NCI-H187 treated with DMSO at 0.1 percent for 48 hours (cell line): ENCODE measurements around the gene PAN2.
A peak's percentile ranks its signal among the peaks of the same experiment; 100 is the strongest.
"Not testable (repeated sequence)": the region's sequence is repeated elsewhere in the genome, so short reads cannot be mapped to it uniquely, and the experiment has no call there.

ENCODE experiments used
- DNase-seq: peaks from one replicate; lab custom pipeline; 2025; lab: John Stamatoyannopoulos, UW

PAN2 gene

DNA sequence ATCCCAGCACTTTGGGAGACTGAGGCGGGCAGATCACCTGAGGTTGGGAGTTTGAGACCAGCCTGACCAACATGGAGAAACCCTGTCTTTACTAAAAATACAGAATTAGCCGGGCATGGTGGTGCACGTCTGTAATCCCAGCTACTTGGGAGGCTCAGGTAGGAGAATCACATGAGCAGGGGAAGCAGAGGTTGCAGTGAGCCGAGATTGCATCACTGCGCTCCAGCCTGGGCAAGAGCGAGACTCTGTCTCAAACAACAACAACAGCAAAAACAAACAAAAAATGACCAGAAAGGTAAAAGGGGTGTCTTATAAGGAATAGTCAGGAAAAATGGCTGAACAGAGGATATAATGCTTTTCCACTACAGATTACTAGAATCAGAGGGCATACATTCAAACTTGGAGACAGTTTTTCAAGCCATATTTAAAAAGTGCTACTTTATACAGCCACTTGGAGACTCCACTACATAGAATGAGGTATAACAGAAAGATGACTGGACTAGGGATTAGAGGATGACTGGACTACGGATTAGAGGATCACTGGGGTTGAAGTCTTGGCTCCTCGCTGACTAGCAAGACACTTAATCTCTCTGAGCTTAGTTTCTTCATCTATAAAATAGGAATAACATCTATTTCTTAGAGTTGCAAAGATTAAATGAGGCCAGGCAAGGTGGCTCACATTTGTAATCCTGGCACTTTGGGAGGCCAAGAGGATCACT lies 28.8 kb downstream of the PAN2 start:
- no peak for DNase-seq

- DNase-seq = no peak
These were observed 29.5 kb downstream of the PAN2 start for GRCh38 chr12:56304276-56304675.

GRCh38 chr12:56300644-56301464 lies 32.9 kb downstream of the PAN2 start:
- DNase-seq = no peak

DNA sequence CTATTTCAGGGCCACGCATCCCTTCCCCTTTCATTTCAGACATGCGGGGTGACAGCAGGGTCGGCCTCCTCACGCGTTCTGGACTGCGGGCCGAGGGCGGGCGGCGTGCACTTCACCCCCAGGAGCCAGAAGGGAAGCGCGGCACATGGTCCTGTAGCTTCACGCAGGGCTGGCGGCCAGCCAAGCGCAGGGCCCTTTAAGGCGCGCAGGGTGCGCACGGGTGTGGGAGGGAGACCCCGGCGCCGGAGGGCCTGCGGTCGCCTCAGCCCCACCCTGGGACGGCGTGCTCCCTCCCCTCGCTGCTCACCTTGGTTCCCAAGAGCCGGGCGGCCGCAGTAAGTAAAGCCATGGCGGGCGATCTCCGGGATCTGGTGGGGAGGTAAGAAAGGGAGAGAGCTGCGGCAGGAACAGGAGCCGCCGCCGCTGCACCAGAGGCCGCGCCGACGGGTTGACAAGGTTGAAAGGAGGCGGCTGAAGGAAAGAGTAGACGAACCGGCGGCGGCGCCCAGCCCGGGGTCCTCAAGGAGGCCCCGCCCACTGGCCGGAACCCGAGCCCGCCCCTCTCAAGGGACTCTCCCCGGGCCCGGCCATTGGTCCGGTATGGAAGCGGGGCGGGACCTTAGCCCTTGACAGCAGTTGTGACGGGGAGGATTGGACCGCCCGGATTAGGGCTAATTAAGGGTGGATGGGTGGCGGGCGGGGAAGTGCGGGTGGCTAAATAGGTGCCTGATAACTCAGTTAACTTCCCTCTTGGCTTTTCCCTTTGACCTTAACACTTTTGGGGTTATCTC lies 33.8 kb downstream of the PAN2 start, which contains the start of gene CS:
Gene CS, minus strand, starts transcription at position 478 of the 791 bp plus-strand sequence. Its CDS starts 129 bp downstream, at position 349.
- peak; percentile 92 for DNase-seq

DNA sequence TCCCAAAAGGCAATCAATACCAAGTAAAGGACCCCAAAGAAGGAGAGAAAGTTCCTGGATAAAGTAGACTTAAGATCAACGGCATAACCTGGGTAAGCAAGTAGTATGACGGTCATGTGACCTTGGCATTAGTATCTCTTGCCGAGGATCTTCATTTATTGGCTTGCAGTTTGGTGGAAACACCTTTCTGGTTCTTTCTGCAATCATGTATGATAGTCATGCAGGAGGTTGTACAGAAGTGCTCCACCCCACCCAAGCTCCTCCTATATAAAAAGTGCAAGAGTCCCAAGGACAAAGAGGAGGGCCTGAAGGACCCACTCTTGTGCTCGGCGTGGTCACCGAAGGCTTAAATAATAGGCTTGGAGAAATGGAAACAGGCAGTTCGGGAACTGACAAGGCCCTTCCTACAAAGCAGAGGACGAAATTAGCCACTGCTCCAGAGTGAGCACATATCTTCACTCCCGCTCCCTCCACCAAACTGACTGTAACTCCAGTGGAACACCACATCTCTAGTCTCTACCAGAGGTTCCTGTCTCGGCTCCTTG lies 34.4 kb downstream of the PAN2 start:
- no peak for DNase-seq

DNA sequence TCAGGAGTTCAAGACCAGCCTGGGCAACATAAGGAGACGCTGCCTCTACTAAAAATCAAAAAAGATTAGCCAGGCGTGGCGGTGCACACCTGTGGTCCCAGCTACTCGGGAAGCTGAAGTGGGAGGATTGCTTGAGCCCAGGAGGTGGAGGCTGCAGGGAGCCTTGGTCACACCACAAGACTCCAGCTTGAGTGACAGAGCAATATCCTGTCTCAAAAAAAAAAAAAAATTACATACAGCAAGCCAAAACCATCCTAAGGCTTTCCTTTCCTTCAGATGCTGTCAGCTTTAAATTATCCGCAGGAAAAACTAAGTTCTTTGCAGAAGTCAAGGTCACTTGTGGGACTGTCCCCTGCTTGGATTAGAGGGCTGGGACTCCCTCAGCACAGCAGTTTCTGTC lies 35.0 kb downstream of the PAN2 start:
- DNase-seq = no peak

- no peak for DNase-seq
These were observed 36.4 kb downstream of the PAN2 start for GRCh38 chr12:56297400-56297799.

DNA sequence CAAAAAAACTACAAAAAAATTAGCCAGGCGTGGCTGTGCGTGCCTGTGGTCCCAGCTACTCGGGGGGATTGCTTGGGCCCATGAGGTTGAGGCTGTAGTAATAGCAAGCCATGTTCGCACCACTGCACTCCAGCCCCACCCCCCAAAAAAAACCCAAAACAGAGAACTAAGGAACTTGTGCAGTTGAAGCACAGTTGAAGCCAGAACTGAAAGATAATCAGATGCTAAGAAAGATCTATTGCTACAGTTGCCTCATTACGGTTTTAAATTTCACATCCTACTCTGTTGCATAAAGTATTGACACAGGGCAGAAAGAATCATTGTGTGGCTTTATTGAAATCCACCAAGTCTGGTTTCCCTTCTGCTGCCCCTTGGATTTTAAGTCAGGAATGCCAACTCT lies 37.5 kb downstream of the PAN2 start:
- no peak for DNase-seq

DNA sequence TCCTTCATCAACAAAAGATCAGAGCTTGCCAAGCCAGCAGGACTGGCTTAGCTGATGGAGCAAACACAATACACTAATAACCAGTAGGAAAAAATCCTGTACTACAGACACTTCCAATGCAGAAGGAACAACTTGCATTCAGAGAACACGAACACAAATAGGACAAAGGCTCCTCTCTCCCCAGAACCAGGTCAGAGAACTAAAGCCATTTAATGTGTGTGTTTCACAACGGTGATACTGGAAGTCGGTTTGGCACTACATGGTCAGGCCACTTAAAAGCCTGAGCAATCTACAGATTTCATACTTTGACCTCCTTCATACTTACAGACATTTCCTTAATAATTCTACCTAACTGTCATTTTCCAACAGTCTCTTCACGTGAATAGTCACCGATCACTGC lies 40.0 kb downstream of the PAN2 start:
- DNase-seq = no peak

DNA sequence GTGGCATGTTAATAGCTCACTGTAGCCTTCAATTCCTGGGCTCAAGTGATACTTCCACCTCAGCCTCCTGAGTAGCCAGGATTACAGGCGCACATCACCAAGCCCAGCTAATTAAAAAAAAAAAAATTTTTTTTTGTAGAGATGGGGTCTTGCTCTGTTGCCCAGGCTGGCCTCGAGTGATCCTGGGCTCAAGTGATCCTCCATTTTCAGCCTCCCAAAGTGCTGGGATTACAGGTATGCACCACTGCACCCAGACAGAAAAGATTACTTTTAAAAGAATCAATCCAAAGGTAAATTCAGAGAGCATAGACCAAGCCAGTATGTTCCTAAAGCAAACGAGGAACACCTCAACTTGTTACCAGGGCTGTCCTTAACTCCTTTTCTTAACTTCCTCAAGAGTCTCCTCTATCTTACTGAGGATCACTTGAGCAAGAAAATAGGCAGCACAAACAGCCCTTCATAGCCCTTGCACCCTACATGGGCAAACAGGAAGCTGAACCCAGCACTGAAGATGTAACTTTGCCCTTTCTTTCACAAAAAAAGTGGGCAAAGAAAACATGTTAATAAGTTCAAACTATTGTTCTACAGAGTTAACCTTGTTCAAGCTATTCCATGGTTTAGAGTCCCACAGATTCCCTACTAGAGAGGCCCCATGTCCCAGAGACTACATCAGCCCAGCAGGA lies 45.0 kb downstream of the PAN2 start:
- no peak for DNase-seq

DNA sequence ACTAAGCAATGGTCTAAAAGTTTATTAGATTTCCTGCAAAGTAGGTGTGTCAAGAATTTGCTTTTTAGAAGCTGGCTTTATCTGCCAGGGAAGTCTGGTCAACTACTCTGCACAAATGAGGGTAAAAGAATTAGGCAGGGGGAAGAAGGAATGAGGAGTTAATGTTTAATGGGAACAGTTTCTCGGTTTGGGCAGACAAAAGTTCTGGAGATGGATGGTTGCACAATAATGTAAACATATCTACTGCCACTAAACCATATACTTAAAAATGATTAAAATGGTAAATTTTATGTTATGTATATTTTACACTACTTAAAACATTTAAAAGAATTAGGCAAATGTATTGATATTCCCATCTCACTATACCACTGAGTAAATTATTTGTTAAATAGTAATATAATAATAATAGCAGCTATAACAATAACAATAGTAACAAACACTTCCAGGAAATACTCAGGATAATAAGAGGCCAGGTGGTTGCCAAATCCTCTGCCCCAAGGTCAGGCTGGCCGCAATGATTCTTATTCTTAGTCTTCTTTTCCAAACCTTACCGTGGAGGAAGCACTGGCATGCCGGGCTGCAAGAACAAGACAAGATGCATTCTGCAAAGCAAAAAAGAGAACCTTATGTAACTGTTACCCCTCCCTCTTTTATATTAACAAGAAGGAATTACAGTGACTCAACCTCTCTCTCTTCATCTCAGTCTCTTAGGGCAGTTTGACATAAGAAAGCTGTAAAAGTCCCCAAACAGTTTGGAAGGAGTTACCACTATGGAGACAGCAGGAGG lies 47.6 kb downstream of the PAN2 start:
- DNase-seq = no peak

GRCh38 chr12:56284263-56284662 lies 49.5 kb downstream of the PAN2 start:
- not testable (repeated sequence) for DNase-seq

DNA sequence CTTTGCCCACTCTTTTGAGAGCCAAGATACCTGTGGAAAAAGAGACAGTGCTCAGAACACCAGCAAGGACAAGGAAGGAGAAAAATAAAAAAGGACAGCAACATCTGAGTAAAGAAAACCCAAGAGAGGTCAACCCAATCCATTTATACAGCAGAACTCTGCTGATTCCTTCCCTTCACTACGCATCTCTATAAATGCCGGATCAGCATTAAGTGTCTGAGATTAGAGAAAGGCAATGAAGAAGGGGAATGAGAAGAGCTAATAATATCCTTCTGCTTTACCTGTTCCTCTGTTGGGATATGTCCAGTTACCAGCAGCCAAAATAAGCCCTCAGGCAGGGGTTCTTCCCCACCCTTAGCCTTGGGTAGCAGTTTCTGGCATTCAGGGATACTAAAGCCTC lies 51.2 kb downstream of the PAN2 start:
- no peak for DNase-seq

- no peak for DNase-seq
These were observed 51.8 kb downstream of the PAN2 start for GRCh38 chr12:56282030-56282429.

GRCh38 chr12:56280849-56281248 lies 53.0 kb downstream of the PAN2 start:
- DNase-seq = no peak

- no peak for DNase-seq
These were observed 54.9 kb downstream of the PAN2 start for GRCh38 chr12:56278905-56279304.

- DNase-seq = no peak
These were observed 59.5 kb downstream of the PAN2 start for GRCh38 chr12:56274299-56274698.

DNA sequence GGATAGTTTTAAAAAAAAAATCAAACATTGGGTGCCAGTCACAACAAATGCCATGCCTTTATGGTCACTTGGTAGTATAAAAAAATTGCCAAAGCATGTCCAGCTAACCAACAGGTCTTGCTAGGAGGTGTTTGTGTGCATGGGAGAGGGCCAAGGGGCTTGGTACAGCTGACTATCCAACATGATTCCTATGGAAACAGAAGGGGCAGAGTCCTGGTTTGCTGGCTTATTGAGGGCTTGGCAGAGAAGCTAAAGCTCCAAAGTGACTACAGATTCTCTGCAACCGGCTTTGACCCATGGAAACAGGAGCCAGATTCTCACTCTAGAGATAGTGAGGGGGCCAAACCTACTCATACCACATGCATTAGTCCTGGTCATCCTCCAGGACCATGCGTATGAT lies 61.3 kb downstream of the PAN2 start:
- DNase-seq = not testable (repeated sequence)

DNA sequence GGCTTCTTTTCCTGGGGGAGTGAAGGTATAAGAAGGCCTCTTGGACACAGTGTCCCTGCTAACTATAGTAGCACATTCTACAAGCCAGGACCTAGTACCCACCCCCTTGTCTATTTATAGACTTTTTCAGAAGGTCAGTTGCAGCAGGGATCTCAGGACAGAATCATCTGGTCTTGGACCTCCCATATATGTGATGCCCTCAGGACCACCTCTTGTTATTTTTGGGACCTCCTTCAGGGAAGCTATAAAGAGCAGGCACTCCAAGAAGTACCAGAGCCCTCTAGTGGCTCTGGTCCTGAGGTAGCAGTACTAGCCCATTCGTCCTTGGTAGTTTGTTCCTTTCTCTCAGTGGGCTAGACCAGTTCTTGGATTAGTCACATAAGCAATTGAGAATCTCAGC lies 62.8 kb downstream of the PAN2 start:
- DNase-seq = no peak

DNA sequence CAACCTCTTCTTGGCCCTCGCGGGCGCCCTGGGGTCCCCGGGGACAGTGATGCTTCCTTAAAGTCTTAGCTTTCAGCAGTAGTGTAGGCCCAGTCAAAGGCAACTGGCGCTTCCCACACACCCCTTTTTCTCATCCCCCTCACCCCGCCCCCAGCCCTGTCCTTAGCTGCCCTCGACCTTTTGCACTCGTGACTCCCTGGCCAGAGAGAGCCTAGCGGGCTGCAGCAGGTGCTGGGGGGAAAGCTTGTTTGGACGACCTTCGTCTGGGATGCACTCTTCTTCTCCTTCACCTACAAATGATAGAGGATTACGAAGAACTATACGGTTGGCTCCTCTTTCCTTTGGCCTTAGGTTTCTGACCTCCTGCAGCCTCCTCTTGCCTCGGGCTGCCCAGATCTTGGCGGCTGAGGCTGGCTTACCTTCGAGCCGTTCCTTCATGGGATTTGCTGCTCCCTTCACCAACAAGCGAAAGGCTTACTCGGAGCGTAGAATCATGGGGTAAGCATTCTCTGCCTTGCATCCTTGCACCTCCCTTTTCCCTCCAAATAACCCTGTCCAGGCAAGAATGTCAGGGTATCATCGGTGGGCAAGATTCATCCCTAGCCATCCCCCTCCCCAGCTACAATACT lies 66.2 kb downstream of the PAN2 start:
- no peak for DNase-seq
